GM21825 (cell line): ENCODE data around the gene UGT1A9.

Experiments used
- ATAC-seq: cut with Tn5 transposase; IDR thresholded peaks from one replicate; pipeline ENCODE4 v1.9.1; 2021; ENCODE audit warnings: mild to moderate bottlenecking, moderate library complexity; ENCODE audit not compliant: unreplicated experiment

The UGT1A9 gene

DNA sequence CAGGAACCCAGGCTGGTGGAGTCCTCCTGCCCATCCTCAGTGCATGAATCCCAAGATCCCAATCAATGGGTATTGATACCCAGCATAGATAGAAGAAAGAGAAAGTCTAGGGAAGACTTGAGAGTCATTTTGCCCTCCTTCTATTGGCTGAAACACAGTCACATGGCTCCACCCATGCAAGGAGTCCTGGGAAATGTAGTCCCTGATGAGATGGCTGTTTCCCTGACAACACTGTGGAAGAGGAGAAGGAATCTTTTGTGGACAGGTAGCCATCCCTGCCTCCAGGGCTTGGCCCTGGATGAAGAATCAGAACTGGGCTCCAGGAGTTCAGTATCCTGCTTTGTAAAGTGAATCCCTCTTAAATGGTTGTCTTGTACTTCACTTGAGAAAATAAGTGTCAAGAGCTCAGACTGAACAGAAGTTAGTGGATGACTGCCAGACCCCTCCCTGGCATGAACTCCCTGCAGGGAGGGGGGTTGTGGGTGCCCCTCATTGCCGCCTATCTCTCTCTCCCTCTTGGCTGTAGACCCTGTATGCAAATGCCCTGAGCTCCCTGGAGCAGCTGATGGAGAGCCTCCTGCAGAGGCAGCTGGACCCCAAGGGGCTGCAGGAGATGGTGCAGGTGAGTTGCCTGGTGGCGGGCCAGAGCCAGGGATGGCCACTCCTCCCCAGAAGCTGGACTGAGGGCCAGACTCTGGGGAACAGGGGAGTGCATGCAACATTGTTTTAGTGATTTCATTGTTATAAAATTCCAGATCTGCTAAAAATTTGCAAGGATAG lies 142.5 kb downstream of the UGT1A9 start:
- ATAC-seq = no peak

DNA sequence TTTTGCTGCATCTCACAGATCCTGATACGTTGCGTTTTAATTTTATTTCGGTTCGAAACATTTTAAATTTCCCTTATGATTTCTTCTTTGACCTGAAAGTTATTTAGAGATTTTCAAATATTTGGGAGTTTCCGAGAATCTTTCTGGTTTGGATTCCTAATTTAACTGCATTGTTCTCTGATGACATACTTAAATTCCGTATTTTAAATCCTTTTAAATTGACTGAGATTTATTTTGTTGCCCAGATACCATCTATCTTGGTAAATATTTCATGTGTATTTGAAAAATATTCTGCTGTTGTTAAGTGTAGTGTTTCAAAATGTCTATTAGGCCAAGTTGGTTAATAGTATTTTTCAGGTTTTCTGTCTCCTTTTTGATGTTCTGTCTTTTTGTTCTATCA lies 144.2 kb downstream of the UGT1A9 start:
- no peak for ATAC-seq

DNA sequence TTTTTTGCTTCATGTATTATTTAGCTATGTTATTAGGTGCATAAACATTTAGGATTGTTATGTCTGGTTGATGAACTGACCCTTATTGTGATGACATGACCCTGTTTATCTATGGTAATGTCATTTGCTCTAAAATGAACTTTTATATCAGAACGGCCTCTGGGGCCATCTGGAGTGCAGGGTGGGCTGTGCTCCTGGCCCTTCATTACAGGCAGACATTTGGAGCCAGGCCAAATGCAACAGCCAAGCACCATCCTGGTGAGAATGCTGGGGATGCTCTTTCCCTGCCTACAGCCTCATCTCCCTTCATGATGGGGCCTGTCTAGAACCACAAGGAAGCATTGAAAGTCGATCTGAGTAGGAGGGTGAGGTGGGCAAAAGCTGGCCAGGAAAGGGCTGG lies 144.6 kb downstream of the UGT1A9 start:
- no peak for ATAC-seq

DNA sequence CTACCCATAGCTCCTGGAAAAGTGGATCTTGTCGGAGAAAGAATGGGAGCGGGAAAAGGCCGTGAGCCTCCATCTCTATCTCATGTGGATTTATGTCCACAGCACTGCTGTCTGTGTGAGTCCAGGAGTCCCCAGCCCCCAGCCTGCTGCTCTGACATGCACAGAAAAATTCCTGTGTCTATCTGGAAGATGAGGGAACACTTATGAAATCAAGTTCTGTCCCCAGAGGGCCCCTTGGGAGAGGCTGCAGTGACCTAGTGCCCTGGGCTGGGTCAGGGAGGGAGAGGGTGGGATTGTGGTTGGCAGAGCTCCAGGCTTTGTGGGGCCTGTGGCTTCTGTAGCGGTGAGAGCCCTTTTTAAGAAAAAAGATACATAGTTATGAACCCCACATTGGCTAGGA lies 145.1 kb downstream of the UGT1A9 start:
- ATAC-seq = no peak

DNA sequence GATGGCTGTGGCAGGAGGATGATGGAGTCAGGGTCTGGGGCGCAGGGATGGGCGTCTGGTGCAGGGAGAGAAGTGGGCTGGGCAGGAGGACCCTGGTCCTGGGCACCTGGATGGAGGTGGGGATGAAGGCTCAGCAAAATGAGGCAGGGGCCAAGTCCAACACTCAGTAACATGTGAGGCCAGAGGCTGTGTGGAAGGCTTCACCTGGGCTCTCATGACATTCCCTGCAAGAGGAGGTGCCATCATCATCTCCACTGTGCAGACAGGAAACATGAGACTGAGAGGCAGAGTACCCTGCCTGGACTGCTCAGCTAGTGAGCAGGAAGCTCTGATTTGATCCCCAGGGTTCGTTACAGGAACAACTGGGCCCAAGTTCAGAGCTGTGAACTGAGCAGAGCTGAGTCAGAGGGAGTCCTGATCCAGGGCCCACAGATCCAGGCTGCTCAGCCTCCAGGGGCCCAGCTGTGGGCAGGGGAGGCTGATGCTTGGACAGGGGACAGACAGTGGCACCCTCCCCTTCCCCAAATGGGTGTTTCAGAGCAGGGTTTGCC lies 145.7 kb downstream of the UGT1A9 start:
- ATAC-seq = no peak

DNA sequence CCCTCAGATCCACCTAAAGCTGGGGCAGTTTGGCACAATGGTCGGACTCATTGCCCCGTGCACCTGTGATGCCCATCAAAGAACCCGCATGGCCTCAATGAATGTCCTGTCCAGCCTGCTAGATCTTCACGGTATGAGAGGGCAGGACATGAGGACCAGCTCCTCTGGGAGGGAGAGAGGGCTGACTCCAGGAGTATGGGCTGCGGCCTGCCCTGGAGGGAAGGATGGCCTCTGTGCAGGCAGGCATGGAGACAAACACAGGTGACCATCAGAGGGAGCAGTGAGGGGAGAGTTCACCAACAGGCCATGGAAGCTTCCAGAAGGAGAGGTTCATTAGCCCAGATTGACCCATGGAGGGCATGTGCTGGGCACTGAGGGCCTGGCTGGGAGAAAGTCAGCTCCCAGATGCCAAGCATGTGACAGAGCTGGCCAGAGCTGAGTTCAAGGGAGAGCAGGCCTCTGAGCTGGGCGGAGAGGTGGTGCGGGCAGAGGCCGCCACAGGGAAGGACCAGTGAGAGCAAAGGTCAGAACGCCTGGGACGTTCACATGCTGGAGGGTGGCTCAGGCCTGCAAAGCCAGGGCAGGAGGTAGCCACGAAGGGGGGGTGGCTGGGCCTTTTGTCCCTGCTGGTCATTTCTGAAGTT lies 146.4 kb downstream of the UGT1A9 start:
- ATAC-seq = no peak

DNA sequence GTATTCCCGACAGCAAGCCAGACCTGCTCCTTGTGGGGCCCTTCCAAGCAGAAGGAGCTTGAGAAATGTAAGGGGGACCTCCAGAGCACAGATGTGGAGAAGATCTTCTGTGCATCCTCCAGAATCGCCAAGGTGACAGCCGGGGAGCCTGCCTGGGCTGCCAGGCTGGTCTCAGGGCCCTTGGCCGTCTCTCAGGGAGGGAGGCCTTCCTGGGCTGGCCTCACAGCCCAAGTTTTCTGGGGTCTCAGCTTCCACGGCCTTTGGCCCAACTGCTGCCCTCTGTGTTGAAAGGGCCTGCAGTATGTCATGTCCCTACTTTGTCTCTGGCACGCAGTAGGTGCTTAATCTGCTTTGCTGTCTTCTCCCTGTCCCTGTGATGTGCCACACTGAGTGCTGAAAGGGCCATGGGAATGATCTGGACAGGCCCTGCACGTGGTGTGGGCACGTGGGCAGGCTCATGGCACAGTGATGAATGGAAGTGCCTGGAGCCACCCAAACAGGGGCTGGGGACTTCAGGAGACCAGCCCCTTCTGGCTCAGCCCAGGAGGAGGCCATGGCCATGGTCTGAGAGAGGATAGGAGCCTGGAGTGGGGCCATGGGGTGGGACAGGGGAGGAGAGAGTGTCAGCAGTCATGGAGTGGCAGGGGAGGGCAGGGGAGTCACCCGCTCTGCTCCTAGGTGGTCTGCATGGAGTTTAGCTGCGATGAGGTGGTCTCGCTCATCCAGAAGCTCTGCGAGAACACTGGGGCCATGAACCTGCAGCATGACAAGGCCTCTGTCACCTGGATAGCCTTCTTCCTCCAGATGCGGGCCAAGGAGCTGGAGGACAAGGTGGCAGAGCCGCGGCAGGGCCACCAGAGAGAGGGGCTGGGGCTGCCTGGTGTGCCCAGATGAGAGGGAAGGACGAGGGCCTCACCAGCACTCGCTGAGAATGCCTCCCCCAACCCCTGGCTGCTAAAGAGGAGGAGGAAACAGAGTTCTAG lies 147.2 kb downstream of the UGT1A9 start:
- no peak for ATAC-seq

DNA sequence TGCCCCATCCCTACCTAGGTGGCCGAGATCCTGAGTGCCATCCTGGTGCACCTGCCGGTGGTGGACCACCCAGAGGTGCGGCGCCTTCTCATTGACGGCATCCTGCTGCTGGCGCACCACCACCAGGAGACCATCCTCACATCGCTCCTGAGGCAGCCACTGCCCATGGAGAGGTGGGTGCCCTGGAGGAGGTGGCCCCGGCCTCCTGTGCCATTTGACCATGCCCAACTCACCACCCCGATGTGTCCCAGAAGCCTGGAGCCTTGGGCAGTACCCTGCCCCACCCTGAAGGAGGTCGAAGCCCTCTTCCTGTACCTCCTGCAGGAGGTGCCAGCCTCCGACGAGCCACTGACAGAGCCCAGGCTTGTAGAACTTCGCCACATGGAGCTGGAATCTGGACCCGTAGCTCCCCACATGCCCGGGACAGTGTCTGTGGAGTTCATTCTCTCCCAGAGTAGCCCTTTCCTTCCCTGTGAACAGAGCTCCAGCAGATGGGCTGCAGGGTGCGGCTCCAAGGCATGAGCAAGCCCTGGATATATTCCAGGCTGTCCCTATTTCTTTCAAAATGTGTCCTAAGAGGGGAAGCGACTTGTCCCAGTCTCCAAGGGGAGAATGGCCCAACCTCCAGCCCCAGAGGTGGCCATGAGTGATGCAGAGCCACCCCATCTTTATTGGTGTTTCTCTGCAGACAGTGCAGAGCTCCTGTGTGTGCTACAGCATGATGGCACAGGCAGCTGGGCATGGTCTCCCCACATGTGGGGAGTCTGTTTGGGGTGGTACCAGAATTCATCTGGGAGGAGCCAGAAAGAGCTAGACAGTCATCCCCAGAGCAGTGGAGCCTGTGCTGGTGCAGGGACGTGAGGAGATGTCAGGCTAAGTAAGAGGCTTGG lies 148.4 kb downstream of the UGT1A9 start:
- no peak for ATAC-seq

DNA sequence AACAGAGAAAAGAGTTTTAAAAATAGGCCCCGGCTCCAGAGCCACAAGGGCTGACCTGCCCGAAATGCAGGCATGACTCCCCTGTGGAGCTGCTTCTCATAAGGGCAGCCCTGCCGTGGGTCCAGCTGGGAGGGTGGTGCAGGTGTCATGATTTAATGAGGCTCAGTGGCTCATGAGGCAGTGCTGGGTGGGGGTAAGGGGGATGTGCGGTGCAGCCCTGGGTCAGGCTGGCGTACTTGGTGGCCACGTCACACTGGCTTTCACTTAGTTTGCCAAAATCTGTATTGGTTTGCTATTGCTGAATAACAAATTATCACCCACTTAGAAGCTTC lies 149.0 kb downstream of the UGT1A9 start:
- ATAC-seq = no peak

DNA sequence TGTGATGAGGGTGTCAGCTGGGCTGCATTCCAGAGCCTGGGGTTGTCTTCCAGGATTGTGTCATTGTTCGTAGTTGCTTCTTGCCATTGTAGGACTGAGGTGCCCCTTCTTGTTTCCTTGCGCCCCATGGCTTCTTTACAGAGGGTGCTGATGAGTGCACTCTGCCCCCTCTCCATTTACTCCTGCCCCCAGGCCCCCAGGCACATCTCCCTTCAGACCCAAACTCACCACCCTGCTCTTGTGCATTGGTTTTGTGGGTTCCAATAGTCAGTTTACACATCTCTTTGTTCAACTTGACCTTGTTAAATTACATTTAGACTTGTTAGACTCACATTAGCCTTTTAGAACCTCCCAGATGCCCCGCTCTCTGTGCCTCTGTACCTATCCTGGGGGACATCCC lies 149.5 kb downstream of the UGT1A9 start:
- ATAC-seq = no peak

DNA sequence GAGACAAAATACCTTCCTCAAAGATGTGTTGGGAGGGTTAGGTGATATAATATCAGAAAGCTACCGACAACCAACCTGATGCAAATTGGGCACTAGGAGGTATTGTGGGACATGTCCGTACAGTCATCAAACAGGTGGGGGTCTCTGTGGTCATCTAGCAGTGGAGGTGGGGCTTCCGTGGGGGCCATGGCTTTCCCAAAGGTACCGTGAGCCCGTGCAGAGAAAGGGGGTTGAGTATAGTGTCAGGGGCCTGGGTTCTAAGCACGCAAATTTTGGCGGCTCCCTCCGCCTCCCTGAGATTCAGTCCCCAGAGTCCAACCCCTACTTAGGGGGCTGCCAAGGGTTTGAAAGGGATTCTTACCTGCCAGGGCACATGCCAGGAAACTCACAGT lies 150.0 kb downstream of the UGT1A9 start:
- ATAC-seq = no peak

DNA sequence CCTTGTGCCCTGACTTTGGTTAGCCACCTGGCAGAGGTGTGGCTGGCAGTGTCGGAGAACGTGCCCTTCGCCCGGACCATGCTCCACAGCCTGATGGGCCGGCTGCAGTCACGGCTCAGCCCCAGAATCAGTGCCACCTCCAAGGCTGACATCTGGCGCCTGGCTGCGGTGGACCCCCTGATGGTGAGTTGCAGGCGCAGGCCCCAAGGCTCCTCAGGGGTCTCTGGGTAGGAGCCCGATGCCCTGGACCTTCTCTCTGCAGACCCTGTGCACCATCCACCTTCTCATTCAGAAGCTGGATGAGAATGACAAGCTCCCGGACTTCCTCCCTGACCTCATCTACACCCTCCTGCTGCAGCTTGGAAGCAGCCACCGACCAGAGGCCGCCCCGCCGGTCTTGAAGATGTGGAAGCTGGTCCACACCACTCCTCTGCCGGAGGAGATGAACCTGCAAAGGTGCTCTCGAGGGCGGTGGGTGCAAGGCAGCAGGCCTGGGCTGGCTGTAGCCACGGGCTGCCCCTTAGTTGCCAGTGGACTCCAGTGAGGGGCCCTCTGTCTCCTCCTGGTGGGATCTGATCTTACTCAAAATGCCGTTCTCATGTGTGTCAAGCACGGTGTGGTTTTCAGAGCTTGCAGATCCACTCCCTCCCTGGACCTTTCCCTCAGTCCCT lies 150.5 kb downstream of the UGT1A9 start:
- ATAC-seq = no peak
